Subcutaneous adipose tissue (tissue), 4 donors: ENCODE data around the gene RUFY4. TPM values are rescaled to one million over a fixed set of nuclear protein-coding genes. Genes with fewer than 3 reads are reported as not detected.

Experiments used
- total RNA-seq, 4 donors: library from RNA; depleted of rRNA; stranded (reverse); fragments of >200 nt; gene quantifications; one replicate each; pipeline ENCODE4 v1.1.0, GENCODE V29; 2016
- TF ChIP-seq, protein P1 (sequence below): fragments of 450-650 bp; IDR thresholded peaks from one replicate; pipeline ENCODE4 v1.5.1; 2016; ENCODE audit warnings: low read depth, mild to moderate bottlenecking, control low read depth, antibody characterized with exemption, moderate library complexity

Gene RUFY4
- total RNA-seq, 4 donors from 2014 or later: 0.85 to 2.4 TPM; not detected in 2

- TF ChIP-seq, protein P1, sequence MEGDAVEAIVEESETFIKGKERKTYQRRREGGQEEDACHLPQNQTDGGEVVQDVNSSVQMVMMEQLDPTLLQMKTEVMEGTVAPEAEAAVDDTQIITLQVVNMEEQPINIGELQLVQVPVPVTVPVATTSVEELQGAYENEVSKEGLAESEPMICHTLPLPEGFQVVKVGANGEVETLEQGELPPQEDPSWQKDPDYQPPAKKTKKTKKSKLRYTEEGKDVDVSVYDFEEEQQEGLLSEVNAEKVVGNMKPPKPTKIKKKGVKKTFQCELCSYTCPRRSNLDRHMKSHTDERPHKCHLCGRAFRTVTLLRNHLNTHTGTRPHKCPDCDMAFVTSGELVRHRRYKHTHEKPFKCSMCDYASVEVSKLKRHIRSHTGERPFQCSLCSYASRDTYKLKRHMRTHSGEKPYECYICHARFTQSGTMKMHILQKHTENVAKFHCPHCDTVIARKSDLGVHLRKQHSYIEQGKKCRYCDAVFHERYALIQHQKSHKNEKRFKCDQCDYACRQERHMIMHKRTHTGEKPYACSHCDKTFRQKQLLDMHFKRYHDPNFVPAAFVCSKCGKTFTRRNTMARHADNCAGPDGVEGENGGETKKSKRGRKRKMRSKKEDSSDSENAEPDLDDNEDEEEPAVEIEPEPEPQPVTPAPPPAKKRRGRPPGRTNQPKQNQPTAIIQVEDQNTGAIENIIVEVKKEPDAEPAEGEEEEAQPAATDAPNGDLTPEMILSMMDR: no peak
Measured at GRCh38 chr2:218083352-218083676, 14.3 kb downstream of the RUFY4 start.

- TF ChIP-seq, protein P1: no peak
Measured at GRCh38 chr2:218086478-218086877, 17.4 kb downstream of the RUFY4 start.

GRCh38 chr2:218089259-218089658 is 20.2 kb downstream of the RUFY4 start:
- TF ChIP-seq, protein P1: no peak

- TF ChIP-seq, protein P1: no peak
Measured at GRCh38 chr2:218091746-218092145, 22.7 kb downstream of the RUFY4 start.

- TF ChIP-seq, protein P1: no peak
Measured at GRCh38 chr2:218093879-218094278, 24.8 kb downstream of the RUFY4 start.

DNA sequence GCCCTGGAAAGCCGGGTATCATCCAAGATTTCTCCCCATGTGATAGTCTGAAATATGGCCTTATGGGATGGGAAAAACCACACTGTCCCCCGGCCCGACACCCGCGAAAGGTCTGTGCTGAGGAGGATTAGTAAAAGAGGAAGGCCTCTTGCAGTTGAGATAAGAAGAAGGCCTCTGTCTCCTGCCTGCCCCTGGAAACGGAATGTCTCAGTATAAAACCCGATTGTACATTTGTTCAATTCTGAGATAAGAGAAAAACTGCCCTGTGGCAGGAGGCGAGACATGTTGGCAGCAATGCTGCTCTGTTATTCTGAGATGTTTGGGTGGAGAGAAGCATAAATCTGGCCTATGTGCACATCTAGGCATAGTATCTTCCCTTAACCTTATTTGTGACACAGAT is 26.8 kb downstream of the RUFY4 start:
- TF ChIP-seq, protein P1: no peak

- TF ChIP-seq, protein P1: no peak
Measured at GRCh38 chr2:218097975-218098374, 28.9 kb downstream of the RUFY4 start.
